Measurements from ENCODE around the gene SMG5. TPM values are rescaled to one million over a fixed set of nuclear protein-coding genes. Genes with fewer than 3 reads are reported as not detected.
A peak's percentile ranks its signal among the peaks of the same experiment; 100 is the strongest.

The SMG5 gene
- total RNA-seq, 1 donor from 2014 or later = 122 TPM

DNA sequence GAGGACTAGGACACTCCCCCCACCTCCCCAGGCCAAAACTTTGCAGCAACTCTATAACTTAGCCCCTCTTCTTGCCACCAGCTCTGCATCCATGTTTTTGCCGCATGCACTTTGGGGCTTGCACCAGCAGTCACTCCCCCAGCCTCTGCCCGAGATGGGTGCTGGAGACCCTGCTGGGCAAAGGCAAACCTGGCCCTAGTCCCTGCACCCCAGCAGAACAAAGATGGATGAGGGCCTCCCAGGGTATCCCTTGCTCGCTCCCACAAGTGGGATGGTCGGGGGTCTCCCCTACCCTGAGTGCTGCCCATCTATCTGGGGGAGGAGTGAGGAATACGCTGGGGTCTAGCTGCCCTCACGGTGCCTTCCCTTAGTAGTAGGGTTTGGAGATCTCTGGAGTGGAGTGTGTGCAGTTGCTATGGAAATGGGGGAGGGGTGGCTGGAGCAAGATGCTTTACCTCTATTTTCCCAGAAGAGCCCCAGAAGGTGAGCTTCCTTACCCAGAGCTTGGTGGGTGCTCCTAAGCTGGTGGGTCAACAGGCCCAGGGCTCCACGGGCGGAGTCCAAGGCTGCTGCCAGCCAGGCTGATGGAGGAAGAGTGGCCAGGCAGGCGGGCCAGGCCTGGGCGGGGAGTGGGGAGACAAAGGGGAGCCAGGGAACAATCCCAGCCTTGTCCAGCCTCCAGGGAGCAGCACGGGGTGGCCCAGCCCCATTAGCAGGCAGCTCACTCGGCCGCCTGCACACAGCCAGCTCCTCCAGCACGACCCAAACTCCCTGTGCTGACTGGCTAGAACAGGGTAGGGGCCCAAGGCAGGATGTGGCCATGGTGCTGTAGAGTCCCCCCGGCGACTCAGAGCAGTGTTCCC lies 34.9 kb downstream of the SMG5 start, which contains the start of gene PAQR6:
TSS of gene PAQR6 (minus strand) at position 597 of the 863 bp plus-strand sequence. CDS start 1,325 bp downstream, outside the sequence.
- peak; percentile 55 for DNase-seq (ENCODE audit: low read depth, low spot score)
- Mint-ChIP-seq H3K27ac (ENCODE audit: unreplicated experiment) (peak within 1 kb of the TSS; percentile 86), H3K27me3 (ENCODE audit: low read depth) (peaks cover 22% of the 10 kb centered on the region), H3K4me1 (peaks cover 28% of the 10 kb centered on the region), H3K9me3 (no peaks in the 10 kb centered on the region), H3K4me3 (peak within 1 kb of the TSS; percentile 77), H3K36me3 (ENCODE audit: low read depth) (peaks cover 2% of the 10 kb centered on the region)
- TF ChIP-seq, protein P1, sequence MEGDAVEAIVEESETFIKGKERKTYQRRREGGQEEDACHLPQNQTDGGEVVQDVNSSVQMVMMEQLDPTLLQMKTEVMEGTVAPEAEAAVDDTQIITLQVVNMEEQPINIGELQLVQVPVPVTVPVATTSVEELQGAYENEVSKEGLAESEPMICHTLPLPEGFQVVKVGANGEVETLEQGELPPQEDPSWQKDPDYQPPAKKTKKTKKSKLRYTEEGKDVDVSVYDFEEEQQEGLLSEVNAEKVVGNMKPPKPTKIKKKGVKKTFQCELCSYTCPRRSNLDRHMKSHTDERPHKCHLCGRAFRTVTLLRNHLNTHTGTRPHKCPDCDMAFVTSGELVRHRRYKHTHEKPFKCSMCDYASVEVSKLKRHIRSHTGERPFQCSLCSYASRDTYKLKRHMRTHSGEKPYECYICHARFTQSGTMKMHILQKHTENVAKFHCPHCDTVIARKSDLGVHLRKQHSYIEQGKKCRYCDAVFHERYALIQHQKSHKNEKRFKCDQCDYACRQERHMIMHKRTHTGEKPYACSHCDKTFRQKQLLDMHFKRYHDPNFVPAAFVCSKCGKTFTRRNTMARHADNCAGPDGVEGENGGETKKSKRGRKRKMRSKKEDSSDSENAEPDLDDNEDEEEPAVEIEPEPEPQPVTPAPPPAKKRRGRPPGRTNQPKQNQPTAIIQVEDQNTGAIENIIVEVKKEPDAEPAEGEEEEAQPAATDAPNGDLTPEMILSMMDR (conservative IDR thresholded peaks at IDR 0.05) = no peak

DNA sequence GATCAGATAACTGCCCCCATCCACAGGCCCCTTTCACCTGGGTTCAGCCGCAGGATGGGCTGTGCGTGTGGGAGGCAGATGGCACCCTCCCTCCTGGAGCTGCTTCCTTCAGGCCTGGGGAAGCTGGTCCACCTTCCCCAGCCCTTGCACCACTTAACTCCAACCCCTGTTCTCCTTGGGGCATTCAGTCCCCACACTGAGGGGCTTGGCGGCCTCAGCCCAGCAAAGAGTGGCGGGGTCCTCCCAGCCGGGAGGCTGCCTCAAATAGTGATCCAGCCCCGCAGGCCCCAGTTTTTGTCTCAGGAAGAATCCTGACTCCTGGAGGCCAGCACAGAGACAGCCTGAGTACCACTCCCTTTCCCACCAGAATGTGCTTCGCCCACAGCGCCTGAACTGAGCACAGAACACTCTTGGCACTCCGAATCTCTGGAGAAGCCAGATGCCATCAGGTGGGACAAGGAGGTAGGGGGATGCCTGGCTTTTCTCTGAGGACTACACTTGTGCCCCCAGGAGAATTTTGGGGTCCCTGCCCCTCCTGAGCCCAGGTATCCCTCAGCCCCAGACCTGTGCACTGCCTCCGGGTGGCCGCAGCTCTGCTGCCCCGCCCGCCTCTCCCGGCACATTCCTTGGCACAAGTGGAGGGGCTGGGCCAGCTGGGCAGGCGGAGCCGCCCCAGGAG lies 35.7 kb downstream of the SMG5 start:
- DNase-seq (ENCODE audit: low read depth, low spot score) = no peak
- Mint-ChIP-seq H3K4me1 (peaks cover 25% of the 10 kb centered on the region), H3K27ac (ENCODE audit: unreplicated experiment) (no peak overlapping the region), H3K27me3 (ENCODE audit: low read depth) (peaks cover 22% of the 10 kb centered on the region), H3K36me3 (ENCODE audit: low read depth) (no peaks in the 10 kb centered on the region), H3K9me3 (no peaks in the 10 kb centered on the region), H3K4me3 (no peak overlapping the region)
- TF ChIP-seq, protein P1 (conservative IDR thresholded peaks at IDR 0.05) = no peak

DNA sequence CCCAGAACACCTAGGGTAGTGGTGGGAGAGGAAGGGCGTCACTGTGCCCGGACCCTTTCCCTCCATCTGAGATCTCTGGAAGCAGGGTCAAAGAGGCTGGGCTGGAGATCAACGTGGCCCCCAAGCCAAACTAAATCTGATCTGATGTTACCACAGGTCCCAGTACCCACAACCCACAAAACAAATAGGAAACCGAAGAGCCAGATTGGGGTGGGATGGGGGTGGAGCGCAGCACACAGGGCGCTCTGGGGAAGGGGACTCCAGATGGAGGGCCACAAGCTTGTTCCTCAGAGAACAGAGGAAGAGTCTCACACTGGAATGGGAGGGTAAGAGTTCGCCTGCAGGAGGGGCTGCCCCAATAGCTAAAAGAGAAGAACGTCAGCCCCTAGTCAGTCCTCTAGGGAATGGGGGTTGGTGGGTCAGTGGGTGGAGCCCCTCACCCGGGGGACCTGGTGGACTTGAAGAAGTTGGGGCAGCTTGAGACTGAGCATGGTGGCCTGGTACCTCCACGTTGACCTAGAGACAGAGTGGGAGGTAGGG lies 36.3 kb downstream of the SMG5 start:
- Mint-ChIP-seq H3K4me3 (peak overlapping the region; percentile 61), H3K36me3 (ENCODE audit: low read depth) (no peaks in the 10 kb centered on the region), H3K27ac (ENCODE audit: unreplicated experiment) (no peak overlapping the region), H3K4me1 (peaks cover 25% of the 10 kb centered on the region), H3K9me3 (no peaks in the 10 kb centered on the region), H3K27me3 (ENCODE audit: low read depth) (peaks cover 22% of the 10 kb centered on the region)
- no peak for DNase-seq (ENCODE audit: low read depth, low spot score)
- TF ChIP-seq, protein P1 (conservative IDR thresholded peaks at IDR 0.05) = no peak

DNA sequence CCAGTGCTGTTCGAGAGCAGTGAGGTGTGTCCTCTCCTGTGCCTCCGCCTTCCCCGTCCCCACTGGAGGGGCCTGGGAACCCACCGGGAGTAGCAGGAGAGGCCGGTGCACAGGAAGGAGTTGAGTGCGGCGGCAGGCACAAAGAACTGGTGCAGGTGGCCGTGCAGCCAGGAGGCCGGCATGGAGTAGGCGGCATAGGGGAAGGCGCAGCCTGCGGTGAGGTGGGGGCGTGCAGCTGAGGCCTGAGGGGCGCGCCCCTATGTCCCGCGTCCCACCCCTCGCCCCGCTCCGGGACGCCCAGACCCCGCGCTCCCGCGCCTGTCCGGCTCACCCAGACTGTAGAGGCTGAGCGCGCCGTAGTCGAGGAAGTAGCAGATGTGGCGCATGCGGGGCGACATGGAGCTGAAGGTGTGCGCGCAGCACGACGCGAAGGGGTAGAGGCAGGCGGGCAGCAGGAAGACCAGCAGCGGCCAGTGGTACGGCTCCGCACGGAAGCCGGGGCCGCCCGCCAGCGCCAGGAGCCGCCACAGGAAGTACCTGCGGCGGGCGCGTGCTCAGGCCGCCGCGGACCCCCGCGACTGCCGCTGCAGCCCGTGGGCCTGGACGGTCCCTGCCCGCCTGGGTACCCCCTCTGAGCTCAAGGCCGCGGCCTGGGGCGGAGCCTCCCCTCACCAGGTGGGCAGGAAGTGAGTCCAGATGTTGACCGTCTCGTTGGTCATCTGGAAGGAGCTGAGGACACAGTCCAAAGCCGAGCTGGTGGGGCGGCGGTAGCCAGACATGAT lies 37.0 kb downstream of the SMG5 start:
- Mint-ChIP-seq H3K9me3 (no peaks in the 10 kb centered on the region), H3K4me3 (peak overlapping the region; percentile 75), H3K4me1 (peaks cover 25% of the 10 kb centered on the region)

More for the DNA sequence above, 37.0 kb downstream of the SMG5 start:
- Mint-ChIP-seq H3K36me3 (ENCODE audit: low read depth) (no peaks in the 10 kb centered on the region), H3K27me3 (ENCODE audit: low read depth) (peaks cover 22% of the 10 kb centered on the region), H3K27ac (ENCODE audit: unreplicated experiment) (peak overlapping the region; percentile 36)
- TF ChIP-seq, protein P1 (conservative IDR thresholded peaks at IDR 0.05) = no peak
- no peak for DNase-seq (ENCODE audit: low read depth, low spot score)

Data from neural crest cell (in vitro differentiated cells).